Peyer's patch (tissue), 4 donors: ENCODE results near the gene P2RY8. TPM values are rescaled to one million over a fixed set of nuclear protein-coding genes. Genes with fewer than 3 reads are reported as not detected.

Source experiments
- DNase-seq, 3 donors: peaks; one replicate each; pipeline ENCODE4 v3.0.0-alpha.2; 2017 to 2019
- H3K27ac ChIP-seq, 4 donors: fragments of 200-600 bp; sonication (generic); one replicate each; pipeline ENCODE4 v1.5.1; 2016 to 2019
- H3K27me3 ChIP-seq, 2 donors: fragments of 200-600 bp; sonication (generic); one replicate each; pipeline ENCODE4 v1.5.1; 2019
- H3K36me3 ChIP-seq, 3 donors: fragments of 200-600 bp; sonication (generic); one replicate each; pipeline ENCODE4 v1.5.1; 2016 to 2019
- H3K4me1 ChIP-seq, 4 donors: fragments of 200-600 bp; sonication (generic); one replicate each; pipeline ENCODE4 v1.5.1; 2016 to 2019
- H3K4me3 ChIP-seq, 4 donors: fragments of 200-600 bp; sonication (generic); 1 replicate in 3 of 4; 2 replicates in 1 of 4; pipeline ENCODE4 v1.5.1; 2016 to 2019; ENCODE audit warnings: mild to moderate bottlenecking in 1 of 4
- H3K9me3 ChIP-seq, 4 donors: fragments of 200-600 bp; sonication (generic); one replicate each; pipeline ENCODE4 v1.5.1; 2016 to 2019; ENCODE audit warnings: mild to moderate bottlenecking in 1 of 4
- POLR2A ChIP-seq, 2 donors: fragments of 450-650 bp; IDR thresholded peaks; one replicate each; pipeline ENCODE4 v1.5.1; 2017; ENCODE audit warnings: antibody characterized with exemption in 2 of 2, mild to moderate bottlenecking in 2 of 2, moderate library complexity in 2 of 2
- total RNA-seq, 4 donors: library from RNA; depleted of rRNA; stranded (reverse); fragments of >200 nt; gene quantifications; one replicate each; pipeline ENCODE4 v1.1.0, GENCODE V29; 2016
- TF ChIP-seq, protein P1 (sequence below), 6 experiments: fragments of 450-650 bp in 4 of 6; fragments of 200-600 bp in 2 of 6; sonication (generic) in 1 of 6; IDR thresholded peaks; one replicate each; pipeline ENCODE4 v1.5.1; 2017 to 2019; ENCODE audit warnings: antibody characterized with exemption in 6 of 6, mild to moderate bottlenecking in 3 of 6, moderate library complexity in 1 of 6

Gene P2RY8
- total RNA-seq, 4 donors from 2014 or later, result 0.35 to 5.8 (median 1.2) TPM

DNA sequence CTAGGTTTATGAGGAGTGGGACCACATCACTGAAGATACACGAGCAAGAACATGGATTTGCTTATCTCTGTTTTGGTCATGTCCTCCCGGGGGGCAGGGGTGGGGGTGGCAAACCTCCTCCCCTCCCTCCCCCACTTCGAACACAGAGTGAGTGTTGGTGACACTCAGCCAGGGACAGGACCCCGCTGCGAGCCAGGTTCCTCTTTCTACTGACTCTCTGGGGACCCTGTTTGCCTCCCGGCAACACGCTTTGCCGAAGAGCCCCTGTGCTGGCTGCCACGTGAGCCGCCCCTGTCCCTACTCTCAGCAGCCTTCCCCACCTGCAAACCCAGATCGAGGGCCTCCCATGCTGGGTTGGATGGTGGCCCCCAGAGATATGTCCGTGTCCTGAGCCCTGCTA lies 34.7 kb downstream of the P2RY8 start:
- TF ChIP-seq, protein P1, sequence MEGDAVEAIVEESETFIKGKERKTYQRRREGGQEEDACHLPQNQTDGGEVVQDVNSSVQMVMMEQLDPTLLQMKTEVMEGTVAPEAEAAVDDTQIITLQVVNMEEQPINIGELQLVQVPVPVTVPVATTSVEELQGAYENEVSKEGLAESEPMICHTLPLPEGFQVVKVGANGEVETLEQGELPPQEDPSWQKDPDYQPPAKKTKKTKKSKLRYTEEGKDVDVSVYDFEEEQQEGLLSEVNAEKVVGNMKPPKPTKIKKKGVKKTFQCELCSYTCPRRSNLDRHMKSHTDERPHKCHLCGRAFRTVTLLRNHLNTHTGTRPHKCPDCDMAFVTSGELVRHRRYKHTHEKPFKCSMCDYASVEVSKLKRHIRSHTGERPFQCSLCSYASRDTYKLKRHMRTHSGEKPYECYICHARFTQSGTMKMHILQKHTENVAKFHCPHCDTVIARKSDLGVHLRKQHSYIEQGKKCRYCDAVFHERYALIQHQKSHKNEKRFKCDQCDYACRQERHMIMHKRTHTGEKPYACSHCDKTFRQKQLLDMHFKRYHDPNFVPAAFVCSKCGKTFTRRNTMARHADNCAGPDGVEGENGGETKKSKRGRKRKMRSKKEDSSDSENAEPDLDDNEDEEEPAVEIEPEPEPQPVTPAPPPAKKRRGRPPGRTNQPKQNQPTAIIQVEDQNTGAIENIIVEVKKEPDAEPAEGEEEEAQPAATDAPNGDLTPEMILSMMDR (IDR thresholded peaks at IDR 0.05), result no peak
- TF ChIP-seq POLR2A (IDR thresholded peaks at IDR 0.05), result no peak
- H3K27me3 ChIP-seq, result no peaks in the 10 kb centered on the region
- H3K4me3 ChIP-seq, result no peak overlapping the region
- no peaks in the 10 kb centered on the region for H3K36me3 ChIP-seq
- H3K27ac ChIP-seq, result peak overlapping the region in 2 of 4 donors; percentile 51 to 68
- peak in 2 of 3 donors; percentile 89 for DNase-seq
- H3K9me3 ChIP-seq, result no peaks in the 10 kb centered on the region
- H3K4me1 ChIP-seq, result peaks cover 0 to 24% (median 9%) of the 10 kb centered on the region in 4 donors

DNA sequence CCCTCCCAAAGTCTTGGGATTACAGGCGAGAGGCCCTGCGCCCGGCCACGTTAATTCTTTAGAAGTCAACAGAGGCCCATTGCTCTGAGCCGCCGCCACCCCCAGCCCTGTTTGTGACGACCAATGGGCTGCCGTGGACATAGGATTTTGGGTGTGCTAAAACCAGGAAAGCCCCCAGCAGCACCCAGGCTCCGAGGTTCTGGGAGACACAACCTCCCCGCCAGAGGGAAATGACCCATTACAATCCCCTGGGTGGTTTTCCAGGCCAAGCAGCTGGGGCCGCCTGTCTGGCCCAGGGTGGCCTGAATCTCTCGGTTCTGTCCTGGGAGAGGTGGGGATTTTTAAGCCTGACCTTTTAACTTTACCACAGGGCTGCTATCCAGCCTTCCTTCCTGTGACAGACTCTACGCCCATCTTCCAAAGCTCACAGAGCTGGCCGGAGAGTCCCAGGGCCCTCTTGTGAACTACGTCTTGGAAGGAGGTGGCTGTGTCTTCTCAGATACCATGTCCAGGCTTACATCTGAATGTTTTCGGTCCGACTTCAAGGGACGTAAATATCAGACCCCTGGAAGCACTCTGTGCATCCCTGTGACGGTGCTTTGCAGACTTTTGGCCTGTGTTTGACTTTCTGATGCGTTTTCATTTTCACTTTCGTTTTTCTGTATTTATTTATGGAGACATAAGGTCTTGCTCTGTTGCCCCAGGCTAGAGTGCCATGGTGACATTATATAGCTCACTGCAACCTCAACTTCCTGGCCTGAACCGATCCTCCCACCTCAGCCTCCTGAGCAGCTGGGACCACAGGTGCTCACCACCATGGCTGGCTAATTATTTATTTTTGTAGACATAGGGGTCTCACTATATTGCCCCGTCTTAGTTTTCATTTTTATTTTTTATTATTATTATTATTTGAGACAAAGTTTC lies 36.0 kb downstream of the P2RY8 start:
- Histone ChIP-seq H3K4me1 (peaks cover 0 to 24% (median 9%) of the 10 kb centered on the region in 4 donors), H3K27ac (peak overlapping the region; percentile 50 to 68 (median 58)), H3K36me3 (no peaks in the 10 kb centered on the region), H3K4me3 (peak overlapping the region in 2 of 4 donors; percentile 11 to 12), H3K9me3 (no peaks in the 10 kb centered on the region), H3K27me3 (no peaks in the 10 kb centered on the region)
- peak in 1 of 3 donors; percentile 37 for DNase-seq
- TF ChIP-seq, protein P1 (IDR thresholded peaks at IDR 0.05), result no peak
- TF ChIP-seq POLR2A (IDR thresholded peaks at IDR 0.05), result no peak

DNA sequence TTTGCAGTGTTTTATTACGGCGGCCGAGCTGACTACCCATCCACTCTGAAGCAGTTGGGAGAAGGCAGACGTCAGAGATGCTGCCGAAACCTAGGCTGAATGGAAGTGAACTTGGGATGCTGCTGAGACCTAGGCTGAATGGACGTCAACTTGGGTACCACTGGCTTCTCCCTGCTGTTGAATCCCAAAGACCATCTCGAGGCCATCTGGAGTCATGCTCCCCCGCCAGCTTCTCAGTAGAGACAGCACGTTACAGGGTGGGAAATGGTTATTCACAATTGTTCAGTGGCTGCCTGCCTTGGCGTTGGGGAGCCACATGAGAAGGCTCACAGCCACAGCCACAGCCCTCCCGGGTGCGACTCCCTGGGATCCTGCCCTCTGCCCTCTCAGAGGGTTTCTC lies 40.9 kb downstream of the P2RY8 start:
- Histone ChIP-seq H3K4me1 (peaks cover 0 to 5% (median 0%) of the 10 kb centered on the region in 4 donors), H3K27me3 (no peaks in the 10 kb centered on the region), H3K27ac (no peak overlapping the region), H3K4me3 (no peak overlapping the region), H3K9me3 (no peaks in the 10 kb centered on the region), H3K36me3 (no peaks in the 10 kb centered on the region)
- TF ChIP-seq POLR2A (IDR thresholded peaks at IDR 0.05), result no peak
- TF ChIP-seq, protein P1 (IDR thresholded peaks at IDR 0.05), result no peak
- DNase-seq, result peak in 2 of 3 donors; percentile 12 to 39

DNA sequence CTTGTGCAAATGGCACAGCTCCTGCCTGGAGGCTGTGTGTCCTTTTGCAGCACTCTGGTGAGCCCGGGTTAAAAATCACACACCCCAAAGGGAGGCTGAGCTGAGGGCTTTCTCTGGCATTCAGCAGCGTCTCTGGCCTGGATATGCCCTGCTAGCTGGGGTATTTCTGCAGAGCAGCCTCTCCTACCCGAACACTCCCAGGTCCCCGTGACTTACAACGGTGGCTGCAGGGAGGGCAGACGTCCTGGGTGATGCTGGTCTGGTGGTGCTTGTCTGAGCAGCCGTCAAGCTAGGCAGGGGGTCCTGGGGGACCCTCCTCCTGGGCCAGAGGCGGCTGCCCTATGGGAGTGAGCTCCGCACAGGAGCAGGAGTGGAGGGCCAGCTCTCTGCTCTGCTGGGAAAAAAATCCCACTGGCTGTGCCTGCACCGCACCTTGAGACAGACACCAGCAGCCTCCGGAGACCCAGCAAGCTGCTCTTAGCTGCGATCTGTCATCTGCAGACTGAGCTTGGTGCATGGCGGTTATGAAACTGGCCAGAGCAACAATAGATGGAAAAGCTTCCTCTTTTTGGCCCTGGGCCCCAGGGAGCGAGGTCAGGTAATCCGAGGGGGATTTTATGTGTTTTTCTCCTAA lies 43.0 kb downstream of the P2RY8 start:
- Histone ChIP-seq H3K4me1 (no peaks in the 10 kb centered on the region), H3K27ac (peak overlapping the region in 3 of 4 donors; percentile 10 to 78 (median 32)), H3K36me3 (no peaks in the 10 kb centered on the region), H3K27me3 (no peaks in the 10 kb centered on the region), H3K9me3 (no peaks in the 10 kb centered on the region), H3K4me3 (peak overlapping the region in 1 of 4 donors; percentile 26)
- DNase-seq, result peak in 2 of 3 donors; percentile 66 to 75
- TF ChIP-seq, protein P1 (IDR thresholded peaks at IDR 0.05), result no peak
- TF ChIP-seq POLR2A (IDR thresholded peaks at IDR 0.05), result no peak

DNA sequence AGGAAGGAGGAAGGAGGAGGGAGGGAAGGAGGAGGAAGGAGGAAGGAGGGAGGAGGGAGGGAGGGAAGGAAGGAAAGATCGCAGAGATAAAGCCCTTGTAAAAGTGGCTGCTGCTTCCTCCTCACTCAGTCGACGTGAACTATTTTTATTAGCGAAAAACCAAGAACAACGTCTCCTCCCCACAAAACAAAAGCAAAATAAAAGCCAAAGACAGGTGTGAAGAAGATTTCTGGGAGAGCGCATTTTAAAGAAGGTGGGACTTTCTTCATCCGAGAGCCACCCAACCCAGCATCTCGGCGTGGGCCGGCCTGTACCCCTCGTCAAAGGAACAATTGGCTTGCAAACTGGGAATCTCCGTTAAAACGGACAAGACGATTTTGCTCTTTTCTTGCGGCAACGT lies 43.6 kb downstream of the P2RY8 start:
- TF ChIP-seq, protein P1 (IDR thresholded peaks at IDR 0.05), result no peak
- no peak for TF ChIP-seq POLR2A (IDR thresholded peaks at IDR 0.05)
- H3K4me3 ChIP-seq, result no peak overlapping the region
- no peaks in the 10 kb centered on the region for H3K4me1 ChIP-seq
- H3K27ac ChIP-seq, result peak overlapping the region in 2 of 4 donors; percentile 32 to 78
- no peaks in the 10 kb centered on the region for H3K27me3 ChIP-seq
- H3K9me3 ChIP-seq, result no peaks in the 10 kb centered on the region
- DNase-seq, result peak in 1 of 3 donors; percentile 16
- no peaks in the 10 kb centered on the region for H3K36me3 ChIP-seq
